HTR-8/SVneo (cell line): ENCODE results near the gene SIX1.

ENCODE experiments used
- DNase-seq: peaks from one replicate; pipeline ENCODE4 v3.0.0; 2011; ENCODE audit warnings: low spot score, mixed read lengths; ENCODE audit not compliant: insufficient read length
- FAIRE-seq: peaks from 2 replicates; lab custom pipeline; 2011; peaks lifted over from hg19 to GRCh38; lab: Jason Lieb, UNC

SIX1 gene

GRCh38 chr14:60616461-60616959 is 32.8 kb downstream of the SIX1 start:
- FAIRE-seq (no peak), DNase-seq (no peak)

- FAIRE-seq (no peak), DNase-seq (no peak)
These were observed 47.0 kb downstream of the SIX1 start for GRCh38 chr14:60602291-60602690.

- DNase-seq (no peak), FAIRE-seq (peak; percentile 95)
These were observed 49.5 kb downstream of the SIX1 start for GRCh38 chr14:60599727-60600126.

GRCh38 chr14:60596139-60596538 is 53.1 kb downstream of the SIX1 start:
- no peak for DNase-seq
- FAIRE-seq, result peak; percentile 84

GRCh38 chr14:60594062-60594461 is 55.2 kb downstream of the SIX1 start:
- FAIRE-seq (no peak), DNase-seq (no peak)
